Measurements from ENCODE around the gene ARL6IP5. TPM values are rescaled to one million over a fixed set of nuclear protein-coding genes. Genes with fewer than 3 reads are reported as not detected.
A peak's percentile ranks its signal among the peaks of the same experiment; 100 is the strongest.

ARL6IP5 gene
- total and polyA plus RNA-seq, 4 donors: 129 to 205 (median 178) TPM

- Histone ChIP-seq H3K36me3 (ENCODE audit: control insufficient read depth in 1 of 2, insufficient read depth in 2 of 2, low read length in 1 of 2) (no peaks in the 10 kb centered on the region), H3K9me3 (ENCODE audit: control insufficient read depth, low read length) (no peaks in the 10 kb centered on the region), H3K27me3 (ENCODE audit: control insufficient read depth in 1 of 2, insufficient read depth in 2 of 2, low read length in 1 of 2) (no peaks in the 10 kb centered on the region), H3K27ac (ENCODE audit: low read depth in 1 of 2, low read length in 2 of 2) (peak overlapping the region; percentile 33 to 79), H3K4me3 (ENCODE audit: low read length in 2 of 2) (no peak overlapping the region), H3K4me1 (ENCODE audit: control insufficient read depth in 1 of 2, insufficient read depth in 2 of 2, low read length in 2 of 2) (peaks cover 11 to 12% of the 10 kb centered on the region in 2 donors)
- intact Hi-C loops (cut with DNase I): no loop called here
- WGBS, 2 donors: 11 to 14% methylated on average over 8 of the region's 8 CpGs
- DNase-seq: no peak
- ATAC-seq (ENCODE audit: low FRiP score): peak; percentile 39
Observed at GRCh38 chr3:69094467-69095205, 9.9 kb downstream of the ARL6IP5 start.

- DNase-seq (no peak), ATAC-seq (ENCODE audit: low FRiP score) (no peak)
- H3K27ac ChIP-seq (ENCODE audit: low read depth in 1 of 2, low read length in 2 of 2): peak overlapping the region; percentile 0 to 62
- no peaks in the 10 kb centered on the region for H3K36me3 ChIP-seq (ENCODE audit: control insufficient read depth in 1 of 2, insufficient read depth in 2 of 2, low read length in 1 of 2)
- H3K4me3 ChIP-seq (ENCODE audit: low read length in 2 of 2): no peak overlapping the region
- no peaks in the 10 kb centered on the region for H3K27me3 ChIP-seq (ENCODE audit: control insufficient read depth in 1 of 2, insufficient read depth in 2 of 2, low read length in 1 of 2)
- WGBS, 2 donors: 74 to 76% methylated on average over 5 of the region's 5 CpGs
- H3K9me3 ChIP-seq (ENCODE audit: control insufficient read depth, low read length): no peaks in the 10 kb centered on the region
- intact Hi-C loops (cut with DNase I): no loop called here
- H3K4me1 ChIP-seq (ENCODE audit: control insufficient read depth in 1 of 2, insufficient read depth in 2 of 2, low read length in 2 of 2): peaks cover 8 to 11% of the 10 kb centered on the region in 2 donors
Observed at GRCh38 chr3:69095636-69096035, 10.9 kb downstream of the ARL6IP5 start.

- no peak for ATAC-seq (ENCODE audit: low FRiP score)
- WGBS, 2 donors: 52 to 59% methylated on average over 4 to 5 of the region's 5 CpGs
Observed at GRCh38 chr3:69096299-69096698, 11.6 kb downstream of the ARL6IP5 start.

GRCh38 chr3:69097407-69098086 lies 12.8 kb downstream of the ARL6IP5 start:
- H3K36me3 ChIP-seq (ENCODE audit: control insufficient read depth in 1 of 2, insufficient read depth in 2 of 2, low read length in 1 of 2): peaks cover 4% of the 10 kb centered on the region in 2 donors
- H3K9me3 ChIP-seq (ENCODE audit: control insufficient read depth, low read length): no peaks in the 10 kb centered on the region
- H3K4me3 ChIP-seq (ENCODE audit: low read length in 2 of 2): no peak overlapping the region
- DNase-seq (no peak), ATAC-seq (ENCODE audit: low FRiP score) (no peak)
- peak overlapping the region in 1 of 2 donors; percentile 8 for H3K27ac ChIP-seq (ENCODE audit: low read depth in 1 of 2, low read length in 2 of 2)
- 84 to 86% methylated on average over 9 of the region's 9 CpGs for WGBS, 2 donors
- intact Hi-C loops (cut with DNase I): no loop called here
- no peaks in the 10 kb centered on the region for H3K27me3 ChIP-seq (ENCODE audit: control insufficient read depth in 1 of 2, insufficient read depth in 2 of 2, low read length in 1 of 2)
- peaks cover 4 to 14% of the 10 kb centered on the region in 2 donors for H3K4me1 ChIP-seq (ENCODE audit: control insufficient read depth in 1 of 2, insufficient read depth in 2 of 2, low read length in 2 of 2)

More at GRCh38 chr3:69096299-69096698, 11.6 kb downstream of the ARL6IP5 start:
- H3K36me3 ChIP-seq (ENCODE audit: control insufficient read depth in 1 of 2, insufficient read depth in 2 of 2, low read length in 1 of 2): no peaks in the 10 kb centered on the region
- H3K4me1 ChIP-seq (ENCODE audit: control insufficient read depth in 1 of 2, insufficient read depth in 2 of 2, low read length in 2 of 2): peaks cover 7 to 14% of the 10 kb centered on the region in 2 donors
- no peaks in the 10 kb centered on the region for H3K9me3 ChIP-seq (ENCODE audit: control insufficient read depth, low read length)
- no peak overlapping the region for H3K4me3 ChIP-seq (ENCODE audit: low read length in 2 of 2)
- peak overlapping the region in 1 of 2 donors; percentile 0 for H3K27ac ChIP-seq (ENCODE audit: low read depth in 1 of 2, low read length in 2 of 2)
- DNase-seq: no peak
- intact Hi-C loops (cut with DNase I): no loop called here
- H3K27me3 ChIP-seq (ENCODE audit: control insufficient read depth in 1 of 2, insufficient read depth in 2 of 2, low read length in 1 of 2): no peaks in the 10 kb centered on the region

- H3K27ac ChIP-seq (ENCODE audit: low read depth in 1 of 2, low read length in 2 of 2): no peak overlapping the region
- no peaks in the 10 kb centered on the region for H3K9me3 ChIP-seq (ENCODE audit: control insufficient read depth, low read length)
- ATAC-seq (ENCODE audit: low FRiP score) (no peak), DNase-seq (no peak)
- intact Hi-C loops (cut with DNase I): no loop called here
- H3K4me3 ChIP-seq (ENCODE audit: low read length in 2 of 2): no peak overlapping the region
- peaks cover 2 to 11% of the 10 kb centered on the region in 2 donors for H3K4me1 ChIP-seq (ENCODE audit: control insufficient read depth in 1 of 2, insufficient read depth in 2 of 2, low read length in 2 of 2)
- WGBS, 2 donors: 79 to 86% methylated on average over 4 of the region's 4 CpGs
- H3K27me3 ChIP-seq (ENCODE audit: control insufficient read depth in 1 of 2, insufficient read depth in 2 of 2, low read length in 1 of 2): no peaks in the 10 kb centered on the region
- H3K36me3 ChIP-seq (ENCODE audit: control insufficient read depth in 1 of 2, insufficient read depth in 2 of 2, low read length in 1 of 2): peaks cover 7 to 8% of the 10 kb centered on the region in 2 donors
Observed at GRCh38 chr3:69099576-69099975, 14.8 kb downstream of the ARL6IP5 start.

- 90 to 94% methylated on average over 4 of the region's 4 CpGs for WGBS, 2 donors
- Histone ChIP-seq H3K9me3 (ENCODE audit: control insufficient read depth, low read length) (no peaks in the 10 kb centered on the region), H3K36me3 (ENCODE audit: control insufficient read depth in 1 of 2, insufficient read depth in 2 of 2, low read length in 1 of 2) (peaks cover 7 to 8% of the 10 kb centered on the region in 2 donors), H3K4me3 (ENCODE audit: low read length in 2 of 2) (no peak overlapping the region), H3K27me3 (ENCODE audit: control insufficient read depth in 1 of 2, insufficient read depth in 2 of 2, low read length in 1 of 2) (no peaks in the 10 kb centered on the region), H3K4me1 (ENCODE audit: control insufficient read depth in 1 of 2, insufficient read depth in 2 of 2, low read length in 2 of 2) (peaks cover 0 to 3% of the 10 kb centered on the region in 2 donors), H3K27ac (ENCODE audit: low read depth in 1 of 2, low read length in 2 of 2) (no peak overlapping the region)
- intact Hi-C loops (cut with DNase I): no loop called here
- ATAC-seq (ENCODE audit: low FRiP score) (no peak), DNase-seq (no peak)
Observed at GRCh38 chr3:69102384-69102783, 17.6 kb downstream of the ARL6IP5 start.

- Histone ChIP-seq H3K4me1 (ENCODE audit: control insufficient read depth in 1 of 2, insufficient read depth in 2 of 2, low read length in 2 of 2) (peaks cover 0 to 3% of the 10 kb centered on the region in 2 donors), H3K9me3 (ENCODE audit: control insufficient read depth, low read length) (no peaks in the 10 kb centered on the region), H3K27me3 (ENCODE audit: control insufficient read depth in 1 of 2, insufficient read depth in 2 of 2, low read length in 1 of 2) (no peaks in the 10 kb centered on the region), H3K36me3 (ENCODE audit: control insufficient read depth in 1 of 2, insufficient read depth in 2 of 2, low read length in 1 of 2) (peaks cover 7 to 8% of the 10 kb centered on the region in 2 donors), H3K27ac (ENCODE audit: low read depth in 1 of 2, low read length in 2 of 2) (no peak overlapping the region), H3K4me3 (ENCODE audit: low read length in 2 of 2) (no peak overlapping the region)
- no peak for ATAC-seq (ENCODE audit: low FRiP score)
- no peak for DNase-seq
- 74 to 80% methylated on average over 3 of the region's 3 CpGs for WGBS, 2 donors
- intact Hi-C loops (cut with DNase I): no loop called here
Observed at GRCh38 chr3:69103123-69103522, 18.4 kb downstream of the ARL6IP5 start.

GRCh38 chr3:69104586-69104985 lies 19.8 kb downstream of the ARL6IP5 start:
- Histone ChIP-seq H3K9me3 (ENCODE audit: control insufficient read depth, low read length) (no peaks in the 10 kb centered on the region), H3K36me3 (ENCODE audit: control insufficient read depth in 1 of 2, insufficient read depth in 2 of 2, low read length in 1 of 2) (peaks cover 7 to 8% of the 10 kb centered on the region in 2 donors), H3K4me1 (ENCODE audit: control insufficient read depth in 1 of 2, insufficient read depth in 2 of 2, low read length in 2 of 2) (peaks cover 0 to 8% of the 10 kb centered on the region in 2 donors), H3K27ac (ENCODE audit: low read depth in 1 of 2, low read length in 2 of 2) (no peak overlapping the region), H3K4me3 (ENCODE audit: low read length in 2 of 2) (no peak overlapping the region), H3K27me3 (ENCODE audit: control insufficient read depth in 1 of 2, insufficient read depth in 2 of 2, low read length in 1 of 2) (no peaks in the 10 kb centered on the region)
- intact Hi-C loops (cut with DNase I): no loop called here
- ATAC-seq (ENCODE audit: low FRiP score): no peak
- WGBS, 2 donors: 83 to 84% methylated on average over 8 of the region's 8 CpGs
- no peak for DNase-seq
